Keratinocyte (primary cell): ENCODE measurements around the gene KMT2D. TPM values are rescaled to one million over a fixed set of nuclear protein-coding genes. Genes with fewer than 3 reads are reported as not detected.

ENCODE experiments used
- DNase-seq: peaks from one replicate; pipeline ENCODE4 v3.0.0-alpha.2; 2011; ENCODE audit warnings: low read depth, missing footprints, low spot score
- FAIRE-seq: peaks from 2 replicates; lab custom pipeline; 2011; peaks lifted over from hg19 to GRCh38; lab: Jason Lieb, UNC
- H2AFZ ChIP-seq: 2 replicates; pipeline ENCODE4 v1.6.0; 2012; ENCODE audit warnings: low read length, control low read depth, inconsistent platforms; ENCODE audit not compliant: control insufficient read depth
- H3K27ac ChIP-seq: 2 replicates; pipeline ENCODE4 v1.5.1; 2011; ENCODE audit warnings: low read length; ENCODE audit not compliant: control insufficient read depth, insufficient read depth
- H3K27me3 ChIP-seq: 3 replicates; pipeline ENCODE4 v1.6.0; 2011; ENCODE audit warnings: low read length; ENCODE audit not compliant: control insufficient read depth, insufficient read depth; ENCODE audit errors: extremely low read depth
- H3K36me3 ChIP-seq, 2 experiments: 2 replicates in 1 of 2; 3 replicates in 1 of 2; pipeline ENCODE4 v1.5.1; 2011; ENCODE audit warnings: low read length in 2 of 2, mild to moderate bottlenecking in 1 of 2; ENCODE audit not compliant: control insufficient read depth in 2 of 2, insufficient read depth in 2 of 2; ENCODE audit errors: extremely low read depth in 1 of 2
- H3K4me1 ChIP-seq: 3 replicates; pipeline ENCODE4 v1.5.1; 2011; ENCODE audit warnings: low read length; ENCODE audit not compliant: control insufficient read depth, insufficient read depth; ENCODE audit errors: extremely low read depth
- H3K4me2 ChIP-seq: 3 replicates; pipeline ENCODE4 v1.6.0; 2011; ENCODE audit warnings: low read depth, low read length; ENCODE audit not compliant: control insufficient read depth, insufficient read depth; ENCODE audit errors: extremely low read depth
- H3K4me3 ChIP-seq, 3 experiments: fragments of 200-600 bp in 1 of 3; sonication (generic) in 1 of 3; 2 replicates in 2 of 3; 3 replicates in 1 of 3; pipeline ENCODE4 v1.5.1; 2011 to 2016; ENCODE audit warnings: low read length in 3 of 3, mild to moderate bottlenecking in 3 of 3, control low read depth in 2 of 3, inconsistent platforms in 1 of 3, low read depth in 1 of 3, mixed read lengths in 1 of 3, mixed run types in 1 of 3, moderate library complexity in 1 of 3; ENCODE audit not compliant: control insufficient read depth in 2 of 3, insufficient read depth in 2 of 3; ENCODE audit errors: extremely low read depth in 1 of 3
- H3K79me2 ChIP-seq: 2 replicates; pipeline ENCODE4 v1.6.0; 2012; ENCODE audit warnings: low read length; ENCODE audit not compliant: control insufficient read depth, insufficient read depth
- H3K9ac ChIP-seq: 3 replicates; pipeline ENCODE4 v1.6.0; 2011; ENCODE audit warnings: low read length; ENCODE audit not compliant: control insufficient read depth, insufficient read depth; ENCODE audit errors: extremely low read depth
- H3K9me1 ChIP-seq: 3 replicates; pipeline ENCODE4 v1.6.0; 2011; ENCODE audit warnings: low read length; ENCODE audit not compliant: control insufficient read depth, insufficient read depth; ENCODE audit errors: extremely low read depth
- H3K9me3 ChIP-seq: 2 replicates; pipeline ENCODE4 v1.5.1; 2012; ENCODE audit warnings: low read depth, low read length; ENCODE audit not compliant: control insufficient read depth
- H4K20me1 ChIP-seq: 3 replicates; pipeline ENCODE4 v1.6.0; 2011; ENCODE audit warnings: low read length; ENCODE audit not compliant: control insufficient read depth, insufficient read depth; ENCODE audit errors: extremely low read depth
- CTCF ChIP-seq, 3 experiments: IDR thresholded peaks in 1 of 3; conservative IDR thresholded peaks in 1 of 3; optimal IDR thresholded peaks in 1 of 3; 2 replicates in 2 of 3; 3 replicates in 1 of 3; pipeline versions ENCODE3 to v1.5.1; 2011; ENCODE audit warnings: low read length in 3 of 3, mild to moderate bottlenecking in 3 of 3, moderate library complexity in 2 of 3, control low read depth in 1 of 3, inconsistent platforms in 1 of 3; ENCODE audit not compliant: insufficient read depth in 2 of 3; ENCODE audit errors: extremely low read depth in 1 of 3
- EZH2 ChIP-seq: IDR thresholded peaks from one replicate; pipeline ENCODE4 v1.6.1; 2012; ENCODE audit warnings: inconsistent platforms, mild to moderate bottlenecking, low read length, moderate library complexity
- dilution Hi-C: fragments of 300-500 bp; cut with MboI; formaldehyde crosslinking; loops from one replicate; pipeline ENCODE4 v1.7.0; 2020; ENCODE audit warnings: low sequenced_read_pairs; ENCODE audit not compliant: extremely low pct_ligation_motif_present
- polyA plus RNA-seq, 5 experiments: library from polyadenylated mRNA; depleted of rRNA in 3 of 5; stranded (reverse) in 3 of 5; stranded (forward) in 1 of 5; unstranded in 1 of 5; fragments of >200 nt; gene quantifications; 1 replicate in 1 of 5; 2 replicates in 3 of 5; 3 replicates in 1 of 5; pipeline versions ENCODE4 v1.2.1 to v1.2.3, GENCODE V29; 2011 to 2012; ENCODE audit warnings: missing spikeins in 2 of 5, low read depth in 1 of 5, low replicate concordance in 1 of 5

The KMT2D gene
- polyA plus RNA-seq, 1 donor (not counting 4 experiments of a cell fraction or from before 2014, with no cell fraction given), result 9.8 TPM

GRCh38 chr12:49098035-49098451 is 37.4 kb upstream of the KMT2D start:
- no peaks in the 10 kb centered on the region for H3K79me2 ChIP-seq
- no peak overlapping the region for H2AFZ ChIP-seq
- no peak overlapping the region for H3K9ac ChIP-seq
- peaks cover 30% of the 10 kb centered on the region in 2 experiments for H3K36me3 ChIP-seq
- no peaks in the 10 kb centered on the region for H4K20me1 ChIP-seq
- H3K4me3 ChIP-seq, result no peak overlapping the region
- TF ChIP-seq EZH2 (no peak), CTCF (optimal IDR thresholded peaks at IDR 0.05 in 1 of 3, IDR thresholded peaks at IDR 0.05 in 1 of 3, conservative IDR thresholded peaks at IDR 0.05 in 1 of 3; ENCODE audit: extremely low read depth in 1 of 3, insufficient read depth in 2 of 3, low read length in 3 of 3) (peak; percentile 78 to 87 (median 83))
- FAIRE-seq (peak; percentile 64), DNase-seq (no peak)
- no peaks in the 10 kb centered on the region for H3K9me1 ChIP-seq
- peaks cover 25% of the 10 kb centered on the region for H3K27me3 ChIP-seq
- dilution Hi-C loops, result no loop called here
- no peaks in the 10 kb centered on the region for H3K9me3 ChIP-seq
- H3K4me1 ChIP-seq, result no peaks in the 10 kb centered on the region
- H3K4me2 ChIP-seq, result no peak overlapping the region
- no peak overlapping the region for H3K27ac ChIP-seq

- TF ChIP-seq CTCF (optimal IDR thresholded peaks at IDR 0.05 in 1 of 3, IDR thresholded peaks at IDR 0.05 in 1 of 3, conservative IDR thresholded peaks at IDR 0.05 in 1 of 3; ENCODE audit: extremely low read depth in 1 of 3, insufficient read depth in 2 of 3, low read length in 3 of 3) (no peak), EZH2 (no peak)
- Histone ChIP-seq H3K79me2 (no peaks in the 10 kb centered on the region), H3K9me3 (no peaks in the 10 kb centered on the region), H3K9me1 (no peaks in the 10 kb centered on the region), H2AFZ (no peak overlapping the region), H3K27me3 (peaks cover 31% of the 10 kb centered on the region), H3K36me3 (peaks cover 25% of the 10 kb centered on the region in 2 experiments), H3K4me1 (peaks cover 2% of the 10 kb centered on the region), H3K27ac (no peak overlapping the region), H3K4me3 (no peak overlapping the region), H3K4me2 (no peak overlapping the region), H3K9ac (no peak overlapping the region), H4K20me1 (no peaks in the 10 kb centered on the region)
- DNase-seq, result no peak
- no peak for FAIRE-seq
- dilution Hi-C loops, result no loop called here
Observed at GRCh38 chr12:49097381-49097780, 36.8 kb upstream of the KMT2D start.
